Sigmoid colon (tissue), 4 donors: ENCODE results near the gene BHLHE23.

ENCODE experiments used
- EP300 ChIP-seq, 4 donors: sonication (generic); formaldehyde crosslinking; IDR thresholded peaks; one replicate each; pipeline ENCODE4 v1.6.1; 2017; ENCODE audit warnings: antibody characterized with exemption in 4 of 4
- POLR2AphosphoS5 ChIP-seq, 4 donors: sonication (generic); formaldehyde crosslinking; IDR thresholded peaks; one replicate each; pipeline ENCODE4 v1.6.1; 2017; ENCODE audit warnings: antibody characterized with exemption in 4 of 4
- TF ChIP-seq, protein P1 (sequence below), 4 experiments: fragments of 450-650 bp in 3 of 4; fragments of 200-600 bp in 1 of 4; IDR thresholded peaks; one replicate each; pipeline ENCODE4 v1.5.1; 2016 to 2019; ENCODE audit warnings: antibody characterized with exemption in 4 of 4, mild to moderate bottlenecking in 3 of 4, moderate library complexity in 2 of 4

GRCh38 chr20:62996596-62996982 is 10.2 kb downstream of the BHLHE23 start:
- TF ChIP-seq, protein P1, sequence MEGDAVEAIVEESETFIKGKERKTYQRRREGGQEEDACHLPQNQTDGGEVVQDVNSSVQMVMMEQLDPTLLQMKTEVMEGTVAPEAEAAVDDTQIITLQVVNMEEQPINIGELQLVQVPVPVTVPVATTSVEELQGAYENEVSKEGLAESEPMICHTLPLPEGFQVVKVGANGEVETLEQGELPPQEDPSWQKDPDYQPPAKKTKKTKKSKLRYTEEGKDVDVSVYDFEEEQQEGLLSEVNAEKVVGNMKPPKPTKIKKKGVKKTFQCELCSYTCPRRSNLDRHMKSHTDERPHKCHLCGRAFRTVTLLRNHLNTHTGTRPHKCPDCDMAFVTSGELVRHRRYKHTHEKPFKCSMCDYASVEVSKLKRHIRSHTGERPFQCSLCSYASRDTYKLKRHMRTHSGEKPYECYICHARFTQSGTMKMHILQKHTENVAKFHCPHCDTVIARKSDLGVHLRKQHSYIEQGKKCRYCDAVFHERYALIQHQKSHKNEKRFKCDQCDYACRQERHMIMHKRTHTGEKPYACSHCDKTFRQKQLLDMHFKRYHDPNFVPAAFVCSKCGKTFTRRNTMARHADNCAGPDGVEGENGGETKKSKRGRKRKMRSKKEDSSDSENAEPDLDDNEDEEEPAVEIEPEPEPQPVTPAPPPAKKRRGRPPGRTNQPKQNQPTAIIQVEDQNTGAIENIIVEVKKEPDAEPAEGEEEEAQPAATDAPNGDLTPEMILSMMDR (IDR thresholded peaks at IDR 0.05): no peak
- TF ChIP-seq POLR2AphosphoS5 (IDR thresholded peaks at IDR 0.05): no peak
- no peak for TF ChIP-seq EP300 (IDR thresholded peaks at IDR 0.05)
